SU-DHL-6 (cell line): ENCODE data around the gene SQOR.

Experiments used
- EZH2phosphoT487 ChIP-seq: fragments of 200-600 bp; sonication (generic), shearing (Covaris generic); conservative IDR thresholded peaks from 2 replicates; pipeline ENCODE4 v1.6.1; 2018; ENCODE audit warnings: mild to moderate bottlenecking, antibody characterized with exemption, low read length, moderate library complexity, mixed read lengths
- TF ChIP-seq, protein P1 (sequence below): fragments of 200-600 bp; sonication (generic); IDR thresholded peaks from one replicate; pipeline ENCODE4 v1.5.1; 2017; ENCODE audit warnings: antibody characterized with exemption, mild to moderate bottlenecking, low read length, moderate library complexity; ENCODE audit not compliant: insufficient read depth, poor library complexity, severe bottlenecking

DNA sequence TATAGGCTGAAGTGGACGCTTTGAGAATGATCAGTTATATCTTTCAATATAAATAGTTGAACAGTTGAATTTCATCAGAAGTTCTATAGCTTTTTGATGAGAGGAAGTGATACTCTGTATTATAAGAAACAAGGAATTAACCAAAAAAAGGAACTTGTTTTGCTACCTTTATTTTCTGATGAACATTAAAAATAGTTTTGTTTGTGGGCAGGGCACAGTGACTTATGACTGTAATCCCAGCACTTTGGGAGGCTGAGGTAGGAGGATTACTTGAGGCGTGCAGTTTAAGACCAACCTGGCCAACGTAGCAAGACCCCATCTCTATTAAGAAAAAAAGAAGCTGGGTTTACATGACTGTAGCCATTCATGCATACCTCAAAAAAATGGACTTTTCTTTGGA lies 30.9 kb upstream of the SQOR start:
- TF ChIP-seq, protein P1, sequence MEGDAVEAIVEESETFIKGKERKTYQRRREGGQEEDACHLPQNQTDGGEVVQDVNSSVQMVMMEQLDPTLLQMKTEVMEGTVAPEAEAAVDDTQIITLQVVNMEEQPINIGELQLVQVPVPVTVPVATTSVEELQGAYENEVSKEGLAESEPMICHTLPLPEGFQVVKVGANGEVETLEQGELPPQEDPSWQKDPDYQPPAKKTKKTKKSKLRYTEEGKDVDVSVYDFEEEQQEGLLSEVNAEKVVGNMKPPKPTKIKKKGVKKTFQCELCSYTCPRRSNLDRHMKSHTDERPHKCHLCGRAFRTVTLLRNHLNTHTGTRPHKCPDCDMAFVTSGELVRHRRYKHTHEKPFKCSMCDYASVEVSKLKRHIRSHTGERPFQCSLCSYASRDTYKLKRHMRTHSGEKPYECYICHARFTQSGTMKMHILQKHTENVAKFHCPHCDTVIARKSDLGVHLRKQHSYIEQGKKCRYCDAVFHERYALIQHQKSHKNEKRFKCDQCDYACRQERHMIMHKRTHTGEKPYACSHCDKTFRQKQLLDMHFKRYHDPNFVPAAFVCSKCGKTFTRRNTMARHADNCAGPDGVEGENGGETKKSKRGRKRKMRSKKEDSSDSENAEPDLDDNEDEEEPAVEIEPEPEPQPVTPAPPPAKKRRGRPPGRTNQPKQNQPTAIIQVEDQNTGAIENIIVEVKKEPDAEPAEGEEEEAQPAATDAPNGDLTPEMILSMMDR: no peak
- no peak for TF ChIP-seq EZH2phosphoT487
